Body of pancreas (tissue), 4 donors: ENCODE results near the gene IKZF3. TPM values are rescaled to one million over a fixed set of nuclear protein-coding genes. Genes with fewer than 3 reads are reported as not detected.
"Not testable (repeated sequence)": the region's sequence is repeated elsewhere in the genome, so short reads cannot be mapped to it uniquely, and the experiment has no call there.

Source experiments
- ATAC-seq: fragments of 150-250 bp; one replicate; pipeline ENCODE4 v1.9.1; 2016
- DNase-seq, 4 donors: peaks; one replicate each; pipeline ENCODE4 v3.0.0-alpha.2; 2019
- H3K27ac ChIP-seq, 4 donors: fragments of 200-600 bp; sonication (generic); 1 replicate in 3 of 4; 2 replicates in 1 of 4; pipeline versions ENCODE4 v1.5.1 to v1.6.1; 2016 to 2019; ENCODE audit warnings: mild to moderate bottlenecking in 1 of 4, mixed read lengths in 1 of 4, moderate library complexity in 1 of 4
- H3K27me3 ChIP-seq, 2 donors: fragments of 200-600 bp; sonication (generic); one replicate each; pipeline ENCODE4 v1.6.0; 2016; ENCODE audit warnings: mild to moderate bottlenecking in 1 of 2
- H3K36me3 ChIP-seq, 2 donors: fragments of 200-600 bp; sonication (generic); replicated peaks in 1 of 2; 2 replicates each; pipeline ENCODE4 v1.5.1; 2016; ENCODE audit warnings: low read depth in 2 of 2; ENCODE audit not compliant: insufficient read depth in 1 of 2
- H3K4me1 ChIP-seq: fragments of 200-600 bp; sonication (generic); one replicate; pipeline ENCODE4 v1.6.0; 2016
- H3K4me3 ChIP-seq, 2 donors: fragments of 200-600 bp; sonication (generic); 1 replicate in 1 of 2; 2 replicates in 1 of 2; pipeline ENCODE4 v1.5.1; 2016 to 2019
- H3K9me3 ChIP-seq, 3 donors: fragments of 200-600 bp; sonication (generic); 1 replicate in 2 of 3; 2 replicates in 1 of 3; pipeline ENCODE4 v1.5.1; 2016
- CTCF ChIP-seq, 7 experiments: fragments of 450-650 bp in 4 of 7; fragments of 200-600 bp in 3 of 7; sonication (generic) in 3 of 7; IDR thresholded peaks; one replicate each; pipeline ENCODE4 v1.5.1; 2016 to 2019; ENCODE audit warnings: antibody characterized with exemption in 7 of 7
- POLR2A ChIP-seq, 3 donors: fragments of 450-650 bp; IDR thresholded peaks; one replicate each; pipeline ENCODE4 v1.6.1; 2016; ENCODE audit warnings: antibody characterized with exemption in 3 of 3, mild to moderate bottlenecking in 2 of 3
- WGBS, 2 donors: methylation state at CpG; one replicate each; pipeline ENCODE4 v1.1.5; 2017; 5-methylcytosine and 5-hydroxymethylcytosine counted together
- intact Hi-C: fragments of 100-400 bp; cut with DNase I; formaldehyde crosslinking; loops from one replicate; pipeline ENCODE4 v1.15.1; 2023
- total RNA-seq, 2 donors: library from RNA; depleted of rRNA; stranded (reverse); fragments of >200 nt; gene quantifications; one replicate each; pipeline ENCODE4 v1.1.0, GENCODE V29; 2016

IKZF3 gene
- total RNA-seq, 2 donors from 2014 or later: 0.78 to 0.99 TPM

GRCh38 chr17:39730095-39730921, 133.8 kb downstream of the IKZF3 start, which contains the start of gene MIEN1:
Gene MIEN1, minus strand, starts transcription at chr17:39730532. Its CDS starts 37 bp downstream, at chr17:39730495.
- 0 to 1% methylated on average over 34 to 65 of the region's 65 CpGs for WGBS, 2 donors
- peak within 1 kb of the TSS; percentile 87 to 94 (median 92) for H3K27ac ChIP-seq
- peaks cover 13% of the 10 kb centered on the region for H3K4me1 ChIP-seq
- peak within 1 kb of the TSS; percentile 58 to 74 for H3K4me3 ChIP-seq
- peaks cover 0 to 1% of the 10 kb centered on the region in 2 donors for H3K36me3 ChIP-seq
- no peaks in the 10 kb centered on the region for H3K9me3 ChIP-seq
- no peaks in the 10 kb centered on the region for H3K27me3 ChIP-seq
- peak; percentile 84 to 93 (median 90) for TF ChIP-seq CTCF (IDR thresholded peaks at IDR 0.05)
- TF ChIP-seq POLR2A (IDR thresholded peaks at IDR 0.05): peak; percentile 52 to 89 (median 83)
- ATAC-seq (peak; percentile 94), DNase-seq (peak; percentile 90 to 95 (median 94))
- intact Hi-C loops: no loop called here

GRCh38 chr17:39729280-39729851, 134.7 kb downstream of the IKZF3 start:
- Histone ChIP-seq H3K4me3 (no peak overlapping the region), H3K4me1 (peaks cover 13% of the 10 kb centered on the region), H3K9me3 (no peaks in the 10 kb centered on the region), H3K36me3 (peaks cover 0 to 5% of the 10 kb centered on the region in 2 donors), H3K27me3 (no peaks in the 10 kb centered on the region), H3K27ac (peak overlapping the region; percentile 87 to 94 (median 92))
- DNase-seq (no peak), ATAC-seq (no peak)
- intact Hi-C loops: no loop called here
- 71 to 91% methylated on average over 4 to 6 of the region's 6 CpGs for WGBS, 2 donors
- TF ChIP-seq CTCF (IDR thresholded peaks at IDR 0.05): no peak
- no peak for TF ChIP-seq POLR2A (IDR thresholded peaks at IDR 0.05)

GRCh38 chr17:39727556-39727955, 136.6 kb downstream of the IKZF3 start:
- Histone ChIP-seq H3K27me3 (no peaks in the 10 kb centered on the region), H3K36me3 (peaks cover 0 to 5% of the 10 kb centered on the region in 2 donors), H3K9me3 (no peaks in the 10 kb centered on the region), H3K27ac (no peak overlapping the region), H3K4me1 (peaks cover 13% of the 10 kb centered on the region), H3K4me3 (no peak overlapping the region)
- intact Hi-C loops: no loop called here
- TF ChIP-seq CTCF (IDR thresholded peaks at IDR 0.05) (no peak), POLR2A (IDR thresholded peaks at IDR 0.05) (no peak)
- ATAC-seq: no peak
- 46 to 83% methylated on average over 2 to 10 of the region's 10 CpGs for WGBS, 2 donors
- no peak for DNase-seq

GRCh38 chr17:39726617-39727016, 137.5 kb downstream of the IKZF3 start:
- H3K27me3 ChIP-seq: no peaks in the 10 kb centered on the region
- 73 to 87% methylated on average over 9 of the region's 9 CpGs for WGBS, 2 donors
- H3K4me3 ChIP-seq: no peak overlapping the region
- no peak overlapping the region for H3K27ac ChIP-seq
- TF ChIP-seq POLR2A (IDR thresholded peaks at IDR 0.05) (no peak), CTCF (IDR thresholded peaks at IDR 0.05) (no peak)
- H3K9me3 ChIP-seq: no peaks in the 10 kb centered on the region
- H3K4me1 ChIP-seq: peaks cover 13% of the 10 kb centered on the region
- ATAC-seq: no peak
- H3K36me3 ChIP-seq: peaks cover 0 to 5% of the 10 kb centered on the region in 2 donors
- no peak for DNase-seq
- intact Hi-C loops: no loop called here

GRCh38 chr17:39725923-39726322, 138.2 kb downstream of the IKZF3 start:
- intact Hi-C loops, H3K27me3 ChIP-seq, H3K9me3 ChIP-seq, H3K4me3 ChIP-seq, H3K36me3 ChIP-seq, DNase-seq, ATAC-seq, H3K27ac ChIP-seq: not testable (repeated sequence)
- WGBS, 2 donors: 91 to 95% methylated on average over 1 of the region's 1 CpG
- peaks cover 13% of the 10 kb centered on the region for H3K4me1 ChIP-seq
